ENCODE data around the gene LAMB4. TPM values are rescaled to one million over a fixed set of nuclear protein-coding genes. Genes with fewer than 3 reads are reported as not detected.
A peak's percentile ranks its signal among the peaks of the same experiment; 100 is the strongest.
"Not testable (repeated sequence)": the region's sequence is repeated elsewhere in the genome, so short reads cannot be mapped to it uniquely, and the experiment has no call there.

Gene LAMB4
- polyA plus RNA-seq, 1 donor, result 0.70 TPM

DNA sequence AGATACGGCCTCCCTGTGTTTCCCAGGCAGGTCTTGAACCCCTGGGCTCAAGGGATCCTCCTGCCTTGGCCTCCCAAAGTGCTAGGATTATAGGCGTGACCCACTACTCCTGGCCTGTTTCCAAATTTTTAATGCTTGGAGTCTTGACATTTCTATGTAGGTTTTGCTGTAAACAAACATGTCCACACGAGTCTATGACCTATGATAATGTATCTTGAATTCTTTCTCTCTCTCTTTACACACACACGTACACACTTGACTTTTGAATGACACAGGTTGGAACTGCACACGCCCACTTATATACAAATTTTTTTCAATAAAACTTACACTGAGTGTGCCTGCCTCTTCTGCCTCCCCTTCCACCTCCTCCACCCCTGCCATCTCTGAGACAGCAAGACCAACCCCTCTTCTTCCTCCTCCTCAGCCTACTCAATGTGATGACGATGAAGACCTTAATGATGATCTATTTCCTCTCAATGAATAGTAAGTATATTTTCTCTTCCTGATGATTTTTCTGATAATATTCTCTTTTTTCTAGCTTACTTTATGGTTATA lies 83.1 kb downstream of the LAMB4 start:
- no peak for DNase-seq

DNA sequence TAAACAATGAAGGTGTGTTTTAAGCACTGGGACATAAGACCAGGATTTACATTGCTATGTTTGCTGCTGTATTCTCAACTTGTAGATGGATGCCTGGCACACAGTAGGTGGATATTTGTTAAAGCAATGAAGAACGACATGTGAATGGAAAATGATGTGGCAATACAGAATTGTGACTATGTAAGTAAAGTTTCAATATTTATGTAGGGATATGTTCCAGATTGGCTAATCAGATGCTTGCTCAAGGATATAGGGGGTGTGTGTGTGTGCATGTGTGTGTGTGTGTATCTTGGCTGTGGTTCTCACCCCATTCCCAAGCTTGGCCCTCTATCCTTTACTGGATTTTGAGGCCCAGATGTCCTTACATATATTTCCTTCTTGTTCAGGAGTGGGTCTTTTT lies 84.5 kb downstream of the LAMB4 start:
- DNase-seq, result no peak

DNA sequence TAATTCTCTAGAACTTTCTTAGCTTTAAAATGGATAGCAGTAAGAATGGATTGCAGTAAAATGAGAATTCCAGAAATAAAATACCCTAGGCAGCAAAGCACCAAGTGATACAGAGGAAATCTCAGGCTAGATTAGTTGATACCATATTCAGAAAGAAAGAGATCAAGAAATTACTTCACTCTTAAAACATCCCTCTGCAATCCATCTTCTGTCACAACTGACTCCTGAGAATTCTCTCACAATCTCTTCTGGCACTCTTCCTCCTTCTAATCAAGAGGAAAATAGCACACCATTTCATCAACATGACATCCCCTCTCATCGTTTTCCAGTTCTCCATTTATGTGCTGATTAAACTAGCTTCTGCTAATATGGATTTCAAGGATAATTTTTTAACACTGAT lies 85.0 kb downstream of the LAMB4 start:
- no peak for DNase-seq

DNA sequence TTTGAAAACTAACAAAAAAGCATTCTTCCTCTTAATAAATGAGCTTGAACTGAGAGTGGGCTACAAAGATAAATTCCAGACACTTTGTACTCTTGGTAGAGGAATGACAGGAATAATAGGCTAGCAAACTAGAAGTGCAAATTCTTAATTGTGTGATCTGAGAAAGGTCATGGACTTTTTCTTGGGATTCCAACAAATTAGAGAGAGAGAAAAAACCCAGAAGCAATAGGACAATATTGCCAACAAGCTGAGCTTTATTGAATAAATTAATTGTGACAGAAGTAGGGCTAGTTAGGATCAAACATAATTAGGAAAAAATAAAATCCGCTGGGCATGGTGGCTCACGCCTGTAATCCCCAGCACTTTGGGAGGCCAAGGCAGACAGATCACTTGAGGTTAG lies 85.8 kb downstream of the LAMB4 start:
- DNase-seq, result no peak

DNA sequence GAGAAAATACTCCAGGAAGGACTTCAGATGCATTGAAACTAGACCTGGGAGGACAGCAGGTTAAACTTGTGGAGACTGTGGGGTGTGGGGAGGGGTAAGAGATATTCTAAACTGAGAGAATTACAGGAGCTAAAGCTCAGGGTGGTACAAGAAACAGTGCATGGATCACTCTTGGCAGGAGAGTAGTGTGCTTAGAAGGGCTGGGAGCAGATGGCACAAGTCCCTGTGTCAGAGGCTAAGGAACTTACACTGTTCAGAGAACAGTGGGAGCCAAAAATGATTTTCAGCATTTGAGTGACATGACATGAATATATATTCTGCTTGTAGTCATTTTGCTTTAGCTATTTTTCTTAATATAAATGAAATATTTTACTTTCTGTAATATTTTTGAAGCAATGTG lies 91.2 kb downstream of the LAMB4 start:
- DNase-seq, result no peak

DNA sequence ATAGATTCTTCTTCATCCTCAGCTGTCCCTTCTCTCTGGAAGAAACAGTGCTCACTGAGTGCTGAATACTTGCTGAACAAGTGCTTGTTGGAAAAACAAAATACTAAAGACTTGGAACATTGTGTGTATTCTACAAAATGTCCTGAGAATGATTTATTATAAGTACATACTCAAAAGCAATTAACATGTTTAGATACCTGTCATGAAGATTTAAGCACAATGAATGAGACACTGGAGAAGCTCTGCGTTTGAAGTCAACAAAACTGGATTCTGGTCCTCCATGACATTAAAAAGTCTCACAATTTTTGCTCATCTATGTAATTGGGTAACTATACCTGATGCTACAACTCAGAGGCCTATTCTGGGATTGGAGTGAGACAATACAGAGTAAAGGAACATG lies 92.4 kb downstream of the LAMB4 start:
- DNase-seq, result no peak

DNA sequence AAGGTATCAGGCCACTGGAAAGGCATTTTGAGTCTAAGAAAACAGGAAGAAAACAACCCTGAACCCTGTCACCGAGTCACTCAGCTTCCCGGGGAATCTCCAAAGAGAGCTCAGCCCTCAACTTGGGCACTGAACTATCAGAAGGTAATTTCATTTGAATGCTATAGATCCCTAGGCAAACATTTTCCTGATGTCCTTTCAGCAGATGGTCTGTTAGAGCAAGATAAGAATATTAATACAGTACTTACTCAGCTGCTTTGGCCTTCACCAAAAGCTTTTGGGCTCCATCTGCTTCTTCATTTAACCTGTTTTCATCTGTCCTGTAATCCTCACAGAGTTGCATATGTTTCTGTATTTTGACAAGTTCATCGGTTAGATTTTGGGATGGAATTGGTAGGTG lies 93.0 kb downstream of the LAMB4 start:
- DNase-seq, result no peak

DNA sequence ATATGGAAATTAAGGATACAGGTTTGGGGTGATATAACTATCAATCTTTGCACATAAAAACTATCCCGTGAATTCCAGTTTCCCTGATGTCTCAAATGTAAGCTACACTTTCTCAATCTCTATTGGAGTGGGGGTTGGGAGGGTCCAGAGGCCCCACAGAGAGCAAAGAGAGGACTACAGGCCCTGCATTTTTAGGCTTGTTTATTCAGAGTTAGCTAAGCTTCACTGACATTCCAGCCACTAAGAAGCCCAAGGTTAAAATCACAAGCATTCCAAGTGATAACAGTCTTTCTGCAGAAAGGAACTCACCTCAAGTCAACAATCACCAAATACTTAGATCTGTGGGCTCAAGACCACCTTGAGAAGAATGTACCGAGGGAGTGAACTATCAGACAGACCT lies 95.6 kb downstream of the LAMB4 start:
- no peak for DNase-seq

DNA sequence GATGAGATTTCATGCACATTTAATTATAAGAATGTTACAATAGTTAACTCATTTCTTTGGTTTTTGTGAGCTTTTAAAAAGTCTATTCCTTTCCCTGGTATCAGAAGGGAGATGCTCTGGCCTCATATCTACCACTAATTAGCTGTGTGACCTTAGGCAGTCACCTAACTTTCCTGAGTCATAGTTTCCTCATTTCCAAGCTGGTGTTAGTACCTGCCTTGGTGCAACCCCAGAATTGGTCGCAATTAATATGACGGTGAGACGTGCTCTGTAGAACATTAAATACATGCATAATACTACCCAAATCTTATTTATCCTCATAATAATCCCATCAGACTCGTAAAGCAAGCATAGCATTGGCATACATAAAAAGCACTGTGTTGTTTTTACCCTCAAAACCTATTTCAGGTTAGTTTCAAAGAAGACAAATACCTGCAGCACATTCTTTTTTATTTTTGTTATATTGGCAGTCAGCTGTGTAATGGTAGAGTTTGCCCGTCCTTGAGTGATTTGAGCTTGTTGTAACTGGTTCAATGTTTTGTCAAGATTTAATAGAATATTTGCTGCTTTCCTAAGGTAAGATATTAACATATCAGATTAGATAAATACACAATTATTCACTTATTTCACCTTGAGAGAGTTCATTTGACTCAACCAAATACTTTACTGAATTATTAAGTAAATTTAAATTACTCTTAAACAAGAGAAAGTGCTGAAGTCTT lies 96.2 kb downstream of the LAMB4 start:
- DNase-seq, result no peak

DNA sequence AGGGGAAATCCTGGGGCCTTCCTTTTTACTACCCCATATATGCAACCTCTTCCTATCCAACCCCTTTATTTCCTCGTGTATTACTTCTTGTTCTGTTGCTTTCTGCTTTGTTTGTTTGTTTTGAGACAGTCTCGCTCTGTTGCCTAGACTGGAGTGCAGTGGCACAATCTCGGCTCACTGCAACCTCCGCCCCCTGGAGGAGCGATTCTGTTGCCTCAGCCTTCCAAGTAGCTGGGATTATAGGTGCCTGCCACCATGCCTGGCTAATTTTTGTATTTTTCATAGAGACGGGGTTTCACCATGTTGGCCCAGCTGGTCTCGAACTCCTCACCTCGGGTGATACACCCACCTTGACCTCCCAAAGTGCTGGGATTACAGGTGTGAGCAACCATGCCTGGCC lies 96.9 kb downstream of the LAMB4 start:
- not testable (repeated sequence) for DNase-seq

DNA sequence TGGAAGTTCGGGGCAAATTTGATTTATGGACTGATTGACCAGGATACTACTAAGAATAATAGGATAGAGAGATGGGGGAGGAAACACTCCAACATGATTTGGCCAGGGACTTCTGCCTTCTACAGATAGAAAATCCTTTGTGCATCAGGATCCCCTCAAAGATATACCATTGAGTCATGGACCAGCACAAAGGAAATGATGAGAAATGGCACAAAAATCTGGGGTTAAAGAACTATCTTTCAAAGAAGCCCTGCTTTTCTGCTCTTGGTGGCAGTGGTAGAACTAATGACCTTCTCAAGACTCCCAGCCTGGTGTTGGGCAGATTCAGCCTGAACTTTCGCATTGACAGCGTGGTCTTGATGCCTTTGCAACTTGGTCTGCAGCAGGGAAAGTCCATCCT lies 99.6 kb downstream of the LAMB4 start:
- DNase-seq, result no peak

DNA sequence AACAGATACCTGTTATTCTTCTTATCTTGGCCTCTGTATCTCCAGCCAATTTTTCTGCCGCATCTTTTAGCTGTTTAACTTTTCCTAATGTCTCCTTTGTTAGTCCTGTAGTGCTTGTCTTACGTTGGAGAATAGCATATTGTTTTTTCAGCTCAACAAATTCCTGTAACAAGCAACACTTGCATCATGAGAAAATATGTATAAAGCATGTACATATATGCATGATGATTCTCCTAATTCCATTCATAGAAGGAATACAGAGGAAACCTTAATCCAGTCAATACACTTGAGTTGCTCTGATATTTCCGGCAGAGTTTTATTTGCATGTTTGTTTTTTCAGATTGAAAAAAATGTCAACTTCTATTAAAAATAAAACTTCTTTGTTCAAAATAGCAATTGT lies 101.1 kb downstream of the LAMB4 start:
- DNase-seq, result no peak

DNA sequence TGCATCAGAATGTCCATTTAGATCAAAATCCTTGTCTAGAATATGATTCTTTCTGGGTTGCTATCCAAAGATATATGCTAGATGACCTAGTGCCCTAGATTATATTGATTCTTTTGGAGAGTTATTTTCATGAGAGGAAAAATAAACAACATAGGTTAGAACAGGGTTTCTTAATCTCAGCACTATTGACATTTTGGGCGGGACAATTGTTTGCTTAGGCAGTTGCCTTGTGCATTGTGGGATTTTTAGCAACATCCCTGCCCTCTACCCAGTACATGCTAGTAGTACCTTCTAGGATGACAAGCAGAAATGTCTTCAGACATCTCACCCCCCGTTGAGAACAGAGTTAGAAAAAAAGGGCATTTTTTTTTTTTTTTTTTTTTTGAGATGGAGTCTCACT lies 102.0 kb downstream of the LAMB4 start:
- no peak for DNase-seq

DNA sequence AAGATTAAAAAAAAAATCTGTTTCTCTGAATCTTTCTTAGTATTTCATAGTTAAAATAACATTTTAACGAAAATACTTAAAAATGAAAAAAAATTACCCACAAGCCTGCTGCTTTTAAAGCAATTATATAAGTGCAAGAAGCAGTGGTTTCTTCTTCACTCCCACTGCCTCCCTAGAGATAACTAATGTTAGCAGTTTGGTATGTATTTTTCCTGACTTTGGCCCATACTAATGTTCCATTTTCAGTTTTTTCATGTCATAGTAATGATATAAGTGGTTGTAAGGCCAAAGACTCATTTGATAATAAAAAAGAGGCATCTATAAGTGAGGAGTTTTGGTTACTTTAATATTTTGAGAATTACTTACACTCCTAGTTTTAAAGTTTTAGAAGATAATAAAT lies 102.9 kb downstream of the LAMB4 start:
- DNase-seq, result peak; percentile 6

DNA sequence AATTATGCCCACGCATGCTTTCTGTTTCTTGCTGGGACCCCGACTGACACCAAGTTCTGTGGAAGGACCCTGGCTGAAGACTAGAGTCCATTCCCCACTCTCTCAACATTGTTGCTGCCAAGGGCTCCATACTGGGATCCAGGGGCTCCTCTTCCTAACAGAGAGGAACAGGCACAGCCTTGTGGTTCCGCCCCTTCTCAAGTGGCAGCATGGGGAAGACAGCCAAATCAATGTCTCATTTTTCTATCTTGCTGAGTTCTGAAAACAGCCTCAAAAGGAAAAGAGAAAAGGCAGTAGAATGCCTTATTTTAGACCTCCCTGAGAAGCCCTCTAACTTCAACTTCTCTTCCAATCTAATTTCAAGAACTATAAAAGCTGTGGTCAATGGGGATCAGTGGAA lies 103.5 kb downstream of the LAMB4 start:
- DNase-seq, result no peak

DNA sequence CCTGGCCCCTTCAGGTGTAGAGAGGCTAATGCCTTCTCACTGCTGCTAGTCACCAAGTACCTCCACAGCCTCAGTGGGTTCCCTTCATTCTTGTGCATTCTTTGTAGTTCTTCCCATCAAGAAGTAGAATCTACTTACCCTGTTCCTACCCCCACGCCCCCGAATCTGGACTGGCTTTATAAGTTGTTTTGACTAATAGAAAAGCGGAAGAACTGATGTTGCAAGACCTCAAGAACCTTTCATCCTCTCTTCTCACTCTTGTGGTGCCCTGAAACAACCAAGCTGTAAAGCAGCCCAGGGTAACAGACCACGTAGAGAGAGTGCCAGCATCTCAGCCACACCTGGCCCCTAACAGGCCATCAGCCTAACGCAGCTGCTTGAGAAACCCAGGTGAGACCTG lies 104.0 kb downstream of the LAMB4 start:
- DNase-seq, result no peak

DNA sequence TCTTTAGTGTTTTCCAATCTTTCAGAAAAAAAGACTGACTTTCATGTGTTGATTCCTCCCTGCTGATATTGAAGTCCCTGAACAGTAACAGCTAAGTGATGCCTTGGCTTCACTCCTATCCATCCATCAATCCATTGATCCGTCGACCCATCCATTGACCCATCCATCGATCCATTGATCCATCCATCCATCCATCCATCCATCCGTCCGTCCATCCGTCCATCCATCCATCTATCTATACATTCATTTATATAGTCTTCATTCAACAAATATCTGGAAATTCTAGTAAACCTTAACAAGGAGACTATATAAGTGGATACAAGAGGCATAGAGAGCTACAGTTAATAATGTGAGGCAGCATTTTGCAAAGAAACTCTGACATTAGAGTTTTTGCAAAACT lies 105.6 kb downstream of the LAMB4 start:
- DNase-seq, result no peak

DNA sequence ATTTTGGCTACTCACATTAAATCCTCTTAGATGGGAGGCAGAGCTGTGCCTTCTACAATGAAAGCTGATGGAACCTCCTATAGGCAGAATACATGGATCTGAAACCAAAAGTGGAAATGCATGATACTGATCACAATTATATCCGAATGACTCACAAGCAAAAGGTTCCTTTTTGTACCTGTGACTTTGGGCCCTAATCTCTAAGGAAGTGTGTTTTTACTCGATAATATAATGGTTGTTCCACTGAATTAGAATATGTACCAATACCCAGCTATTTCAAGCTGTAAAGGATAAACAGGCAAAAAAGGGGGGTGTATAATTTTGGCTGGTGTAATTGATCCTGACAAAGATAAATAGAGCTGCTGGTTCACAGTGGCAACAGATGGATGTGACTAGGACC lies 109.6 kb downstream of the LAMB4 start:
- no peak for DNase-seq

DNA sequence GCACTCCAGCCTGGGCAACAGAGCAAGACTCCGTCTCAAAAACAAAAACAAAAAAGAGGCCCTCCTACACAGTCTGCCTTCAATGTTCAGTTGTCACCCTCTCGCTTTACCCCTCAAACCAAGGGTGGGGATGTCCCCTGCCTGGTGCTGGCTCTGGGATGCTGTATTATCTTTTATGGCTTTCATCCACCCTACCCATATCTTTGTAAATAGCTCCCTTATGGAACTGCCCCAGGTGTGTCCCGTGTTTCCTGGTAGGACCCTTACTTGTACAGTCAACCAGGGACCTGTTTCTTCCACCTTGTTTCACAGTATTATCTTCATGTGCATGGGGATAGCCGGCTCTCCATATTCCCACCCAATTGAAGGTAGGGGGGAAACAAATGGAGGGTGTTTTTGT lies 111.5 kb downstream of the LAMB4 start:
- DNase-seq, result no peak

DNA sequence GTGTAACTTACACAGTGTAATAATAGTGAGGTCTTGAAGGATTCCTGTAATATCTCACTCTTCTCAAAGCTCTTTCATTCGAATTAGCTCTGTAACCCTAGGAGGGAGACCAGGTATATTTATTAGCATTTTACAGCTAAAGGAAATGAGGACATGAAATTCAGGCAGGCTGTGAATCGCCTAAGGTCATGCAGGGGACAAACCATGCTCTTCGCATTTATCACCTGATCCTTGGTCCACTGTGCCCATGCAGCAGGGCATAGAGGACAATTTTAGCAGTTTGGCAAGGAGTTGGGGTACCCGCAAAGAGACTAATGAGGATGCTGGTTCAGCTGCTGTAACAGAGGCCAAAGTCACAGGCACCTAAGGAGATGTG lies 112.4 kb downstream of the LAMB4 start:
- DNase-seq, result no peak

DNA sequence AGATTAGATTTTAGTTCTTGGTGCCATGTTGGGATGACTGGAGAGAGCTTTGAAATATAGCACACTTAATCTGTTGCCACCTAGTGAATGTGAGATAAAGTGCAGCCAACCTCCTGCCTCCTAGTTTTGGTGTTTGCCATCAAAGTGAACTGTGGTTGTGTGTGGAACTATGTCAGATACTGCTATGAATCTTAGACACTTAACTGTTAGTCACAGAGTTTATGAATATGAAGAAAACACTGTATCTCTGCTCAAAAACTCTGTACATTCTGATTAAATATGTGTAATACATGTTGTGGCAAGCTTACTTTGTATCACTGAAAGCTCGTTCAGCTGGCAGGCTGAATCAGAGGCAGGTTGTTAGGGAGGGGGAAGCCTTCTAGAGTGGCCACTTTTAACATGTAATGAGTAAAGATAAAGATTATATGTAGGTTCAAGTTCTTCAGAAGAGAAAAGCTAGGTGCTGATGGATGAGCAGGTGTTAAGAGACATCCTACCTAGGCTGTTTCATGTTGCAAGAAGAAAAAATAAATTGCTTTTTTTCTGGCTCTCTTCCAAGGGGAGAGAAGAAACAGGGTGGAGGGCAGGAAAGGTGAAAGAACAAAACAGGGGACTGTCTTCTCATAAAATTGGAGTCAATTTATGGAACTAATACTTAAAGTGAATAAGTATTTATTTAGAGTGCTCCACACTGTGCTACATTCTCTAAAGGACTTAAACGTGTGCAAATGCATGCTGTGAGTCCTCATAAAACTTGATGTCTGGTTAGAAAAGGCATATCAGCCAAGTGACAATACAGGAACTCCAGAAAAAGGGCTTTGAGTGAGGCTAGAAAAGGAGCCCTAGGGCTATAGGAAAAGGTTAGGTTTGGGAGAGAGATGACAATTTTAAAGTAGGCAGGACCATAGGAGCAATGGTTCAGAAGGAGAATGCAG lies 113.1 kb downstream of the LAMB4 start:
- no peak for DNase-seq

DNA sequence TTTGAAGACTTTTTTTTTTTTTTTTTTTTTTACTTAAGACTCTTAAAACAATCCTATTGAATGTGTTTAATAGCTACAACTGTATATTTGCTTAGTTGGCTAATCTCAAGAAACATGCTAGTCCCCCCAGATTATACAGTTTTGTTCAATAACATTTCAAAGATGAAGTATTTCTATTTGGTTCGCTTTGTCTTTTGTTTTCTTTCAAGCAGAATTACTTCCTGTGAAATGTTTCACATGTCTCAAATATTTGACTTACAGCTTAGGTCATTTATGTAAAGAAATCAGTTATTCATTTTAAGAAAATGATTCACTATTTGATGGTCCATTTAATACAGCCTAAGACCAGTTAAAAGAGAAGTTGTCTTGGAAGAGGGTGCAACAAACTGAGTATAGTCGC lies 114.4 kb downstream of the LAMB4 start:
- DNase-seq, result no peak

DNA sequence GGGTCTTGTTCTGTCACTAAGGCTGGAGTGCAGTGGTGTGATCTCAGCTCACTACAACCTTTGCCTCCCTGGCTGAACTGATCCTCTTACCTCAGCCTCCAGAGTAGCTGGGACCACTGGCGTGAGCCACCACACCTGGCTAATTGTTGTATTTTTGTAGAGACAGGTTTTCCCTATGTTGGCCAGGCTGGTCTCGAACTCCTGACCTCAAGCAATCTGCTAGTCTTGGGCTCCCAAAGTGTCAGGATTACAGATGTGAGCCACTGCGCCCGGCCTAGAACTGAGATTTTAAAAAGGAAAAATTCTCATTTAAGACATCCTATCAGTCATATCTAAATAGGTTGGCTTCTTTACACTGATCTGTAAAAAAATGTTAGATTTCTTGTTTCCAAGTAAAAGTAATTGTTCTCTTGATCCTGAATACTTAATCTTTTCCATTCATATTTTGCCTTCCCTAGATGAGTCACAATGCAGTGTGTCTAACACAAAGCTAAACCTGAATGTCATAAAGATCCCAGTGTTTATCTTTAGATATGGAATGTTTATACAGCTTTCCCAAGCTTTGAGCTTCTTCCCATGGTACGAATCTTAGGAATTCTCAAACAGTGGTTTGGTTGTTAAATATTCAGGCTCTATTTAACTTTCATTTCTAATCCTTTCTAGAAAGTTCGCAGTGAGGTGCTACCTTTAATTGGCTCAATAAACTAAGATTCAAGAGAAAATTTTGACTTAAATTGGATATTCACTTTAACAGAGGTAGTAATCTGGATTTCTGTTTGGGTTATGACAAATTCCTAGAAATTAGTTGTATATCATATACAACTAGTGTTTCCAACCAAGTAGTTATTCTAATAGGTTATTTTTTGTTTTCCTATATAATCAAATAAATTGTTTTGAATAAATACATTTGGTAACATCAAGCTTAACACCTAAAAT lies 115.1 kb downstream of the LAMB4 start:
- no peak for DNase-seq
